IPS DF 4.7 (cell line): ENCODE results near the gene CDCA3.

Experiments used
- DNase-seq: peaks from one replicate; pipeline ENCODE4 v3.0.0-alpha.2; 2013; ENCODE audit warnings: low spot score; ENCODE audit errors: extremely low read depth

The CDCA3 gene

GRCh38 chr12:6853626-6854025, 2.5 kb upstream of the CDCA3 start:
- DNase-seq, result no peak

- DNase-seq, result no peak
Observed at GRCh38 chr12:6852651-6853354, 1.7 kb upstream of the CDCA3 start.

- DNase-seq, result peak; percentile 100
Observed at GRCh38 chr12:6851921-6852650, 1.0 kb upstream of the CDCA3 start, which contains the start of gene USP5. TSS of gene USP5 (plus strand) at chr12:6852150. CDS start at chr12:6852180, 30 bp downstream.

GRCh38 chr12:6850796-6851152, 312 bp downstream of the CDCA3 start:
- no peak for DNase-seq

GRCh38 chr12:6849976-6850560, 1.0 kb downstream of the CDCA3 start:
- no peak for DNase-seq

- no peak for DNase-seq
Observed at GRCh38 chr12:6849427-6849826, 1.7 kb downstream of the CDCA3 start.

GRCh38 chr12:6847676-6848075, 3.4 kb downstream of the CDCA3 start:
- no peak for DNase-seq

- DNase-seq, result no peak
Observed at GRCh38 chr12:6846316-6846869, 4.7 kb downstream of the CDCA3 start.

GRCh38 chr12:6845395-6845794, 5.7 kb downstream of the CDCA3 start:
- DNase-seq, result no peak

- no peak for DNase-seq
Observed at GRCh38 chr12:6843118-6843902, 7.8 kb downstream of the CDCA3 start.

GRCh38 chr12:6842075-6842474, 9.0 kb downstream of the CDCA3 start:
- no peak for DNase-seq

- DNase-seq, result no peak
Observed at GRCh38 chr12:6840761-6841515, 10.1 kb downstream of the CDCA3 start, which contains the start of gene GNB3. TSS of gene GNB3 (plus strand) at chr12:6840925. CDS start at chr12:6841288, 363 bp downstream.

- DNase-seq, result no peak
Observed at GRCh38 chr12:6840330-6840729, 10.8 kb downstream of the CDCA3 start.

GRCh38 chr12:6839482-6840201, 11.4 kb downstream of the CDCA3 start:
- no peak for DNase-seq

- no peak for DNase-seq
Observed at GRCh38 chr12:6838854-6839253, 12.2 kb downstream of the CDCA3 start.

- DNase-seq, result no peak
Observed at GRCh38 chr12:6837370-6838060, 13.6 kb downstream of the CDCA3 start.

GRCh38 chr12:6836851-6837250, 14.2 kb downstream of the CDCA3 start:
- no peak for DNase-seq

- DNase-seq, result no peak
Observed at GRCh38 chr12:6834873-6835272, 16.2 kb downstream of the CDCA3 start.

- no peak for DNase-seq
Observed at GRCh38 chr12:6834254-6834653, 16.8 kb downstream of the CDCA3 start.
